ENCODE results near the gene RIPOR1. TPM values are rescaled to one million over a fixed set of nuclear protein-coding genes. Genes with fewer than 3 reads are reported as not detected.
"Not testable (repeated sequence)": the region's sequence is repeated elsewhere in the genome, so short reads cannot be mapped to it uniquely, and the experiment has no call there.

RIPOR1 gene
- total RNA-seq, 1 experiment from 2014 or later, result 3.6 TPM

DNA sequence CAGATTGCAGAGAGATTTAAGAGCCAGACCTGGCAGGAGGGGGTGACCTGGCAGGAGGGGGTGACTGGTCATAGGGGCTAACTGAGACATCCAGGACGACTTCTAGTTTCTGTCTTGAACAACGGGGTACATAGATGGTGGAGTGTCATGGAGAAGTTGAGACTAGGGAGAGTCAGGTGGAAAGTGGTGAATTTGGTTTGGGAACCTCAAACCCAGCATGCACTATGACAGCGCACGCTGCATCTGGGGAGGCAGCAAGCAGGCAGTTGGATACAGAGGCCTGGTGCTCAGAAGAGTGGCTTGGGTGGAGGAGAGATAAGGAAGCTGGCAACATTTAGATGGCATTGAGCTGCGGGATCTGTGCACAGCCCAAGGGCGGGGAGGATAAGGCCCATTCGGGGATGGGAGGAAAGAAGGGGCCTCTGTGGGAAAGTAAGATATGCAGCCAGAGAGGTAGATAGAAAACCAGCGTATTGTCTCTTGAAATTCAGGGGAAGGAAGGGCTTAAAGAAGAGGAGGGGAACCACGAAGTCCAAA lies 4.5 kb downstream of the RIPOR1 start:
- no peak for DNase-seq (ENCODE audit: low read depth, low spot score)
- in situ Hi-C loops (cut with HindIII; ENCODE audit: low pct_unique_long_range_greater_than_20kb, low sequenced_read_pairs), result no loop called here

DNA sequence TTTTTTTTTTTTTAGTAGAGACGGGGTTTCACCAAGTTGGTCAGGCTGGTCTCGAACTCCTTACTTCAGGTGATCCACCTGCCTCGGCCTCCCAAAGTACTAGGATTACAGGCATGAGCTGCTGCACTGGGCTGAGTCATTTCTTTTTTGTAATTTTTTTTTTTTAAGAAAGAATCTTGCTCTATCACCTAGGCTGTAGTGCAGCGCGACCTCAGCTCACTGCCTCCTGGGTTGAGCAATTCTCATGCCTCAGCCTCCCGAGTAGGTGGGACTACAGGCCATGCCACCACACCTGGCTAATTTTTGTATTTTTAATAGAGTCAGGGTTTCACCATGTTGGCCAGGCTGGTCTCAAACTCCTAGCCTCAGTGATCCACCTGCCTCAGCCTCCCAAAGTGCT lies 5.4 kb downstream of the RIPOR1 start:
- DNase-seq (ENCODE audit: low read depth, low spot score); in situ Hi-C loops (cut with HindIII; ENCODE audit: low pct_unique_long_range_greater_than_20kb, low sequenced_read_pairs): not testable (repeated sequence)

DNA sequence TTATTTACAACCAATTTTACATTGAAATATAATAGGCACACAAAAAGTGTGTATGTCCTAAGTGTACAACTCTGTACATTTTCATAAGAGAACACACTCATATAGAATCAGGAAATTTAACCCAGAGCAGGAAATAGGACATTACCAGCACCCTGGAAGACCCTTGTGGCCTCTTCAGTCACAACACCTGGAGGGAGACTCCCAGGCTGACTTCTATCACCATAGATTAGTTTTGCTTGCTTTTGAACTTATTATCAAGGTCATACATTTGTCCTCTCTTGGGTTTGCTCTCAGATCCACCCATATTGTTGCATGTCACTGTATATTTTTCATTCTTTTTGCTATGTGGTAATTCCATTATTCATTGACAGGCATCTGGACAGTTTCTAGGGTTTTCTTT lies 5.8 kb downstream of the RIPOR1 start:
- in situ Hi-C loops (cut with HindIII; ENCODE audit: low pct_unique_long_range_greater_than_20kb, low sequenced_read_pairs), result no loop called here
- no peak for DNase-seq (ENCODE audit: low read depth, low spot score)

DNA sequence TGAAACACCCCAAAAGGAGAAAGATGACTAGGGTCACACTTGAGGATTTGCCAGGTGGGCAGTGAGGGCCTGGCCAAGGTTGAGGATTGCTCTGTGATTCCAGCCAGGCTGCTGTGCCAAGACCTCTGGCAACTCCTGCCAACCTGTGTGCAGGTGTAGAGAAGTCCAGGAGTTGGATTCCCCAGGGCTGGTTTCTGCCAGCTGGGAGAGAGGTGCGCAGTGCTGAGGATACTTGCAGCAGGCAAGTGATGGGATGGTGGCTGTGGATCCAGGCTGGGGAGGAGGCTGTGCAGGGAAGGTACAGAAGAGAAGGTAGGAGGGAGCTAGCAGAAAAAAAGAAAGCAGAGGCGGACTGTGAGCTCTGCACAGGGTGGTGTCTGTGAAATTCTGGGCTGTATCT lies 6.6 kb downstream of the RIPOR1 start:
- DNase-seq (ENCODE audit: low read depth, low spot score), result no peak
- in situ Hi-C loops (cut with HindIII; ENCODE audit: low pct_unique_long_range_greater_than_20kb, low sequenced_read_pairs), result no loop called here

DNA sequence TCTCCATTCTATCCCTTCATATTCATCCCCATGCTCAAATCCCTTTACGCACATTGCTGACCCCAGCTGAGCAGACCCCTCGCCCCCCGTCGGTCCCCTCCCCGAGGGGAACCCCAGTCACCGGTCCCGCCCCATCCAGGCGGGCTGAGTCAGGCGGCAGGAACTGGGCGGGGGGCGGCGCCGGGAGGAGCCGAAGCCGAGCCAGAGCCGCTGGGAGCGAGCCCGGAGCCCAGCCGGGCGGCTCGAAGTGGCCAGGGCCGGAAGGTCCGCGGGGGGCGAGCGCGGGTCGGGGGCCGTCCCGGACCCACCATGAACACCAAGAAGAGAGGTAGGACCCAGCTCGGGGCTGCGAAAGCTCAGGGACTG lies 8.6 kb downstream of the RIPOR1 start:
- DNase-seq (ENCODE audit: low read depth, low spot score), result no peak
- in situ Hi-C loops (cut with HindIII; ENCODE audit: low pct_unique_long_range_greater_than_20kb, low sequenced_read_pairs), result no loop called here

DNA sequence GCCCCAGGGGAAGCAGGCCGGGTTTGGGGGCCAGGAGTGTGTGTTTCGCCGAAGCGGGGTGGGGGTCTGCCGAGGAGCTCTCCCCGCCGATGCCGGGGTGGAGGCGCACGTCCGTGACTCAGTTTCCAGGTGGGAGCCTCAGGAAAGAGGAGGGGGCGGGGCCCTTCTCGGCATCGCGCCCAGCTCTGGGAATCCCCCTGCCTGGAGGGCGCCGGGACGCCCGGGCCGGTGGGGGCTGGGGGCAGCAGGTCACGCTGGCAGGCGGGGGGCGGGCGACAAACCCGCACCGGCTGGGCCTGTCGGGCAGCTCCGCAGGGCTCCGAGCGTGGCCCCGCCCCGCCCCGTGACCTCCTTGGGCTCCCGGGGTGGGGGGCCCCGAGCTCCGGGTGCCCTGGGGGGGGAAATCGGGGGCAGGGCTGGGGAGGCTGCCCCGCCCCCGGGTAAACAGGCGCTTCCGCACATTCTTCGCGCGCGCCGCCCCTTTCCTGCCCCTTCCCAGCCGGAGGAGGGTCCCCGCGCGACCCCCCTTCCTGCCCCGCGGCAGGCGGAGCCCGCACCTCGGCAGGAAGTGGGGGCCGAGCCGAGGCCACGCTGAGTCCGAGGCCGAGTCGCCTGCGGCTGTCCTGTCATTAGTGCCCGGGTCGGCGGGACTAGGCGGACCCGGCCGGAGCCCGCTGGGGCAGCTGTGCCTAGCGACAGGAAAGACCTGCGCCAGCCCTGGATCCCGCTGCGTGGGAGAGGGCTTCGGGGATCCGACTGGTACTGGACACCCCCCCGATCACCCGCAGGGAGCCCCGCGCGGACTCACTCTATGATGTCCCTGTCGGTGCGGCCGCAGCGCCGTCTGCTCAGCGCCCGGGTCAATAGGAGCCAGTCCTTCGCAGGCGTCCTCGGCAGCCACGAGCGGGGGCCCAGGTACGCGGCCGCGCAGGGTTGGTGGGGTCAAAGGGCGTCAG lies 9.3 kb downstream of the RIPOR1 start:
- in situ Hi-C loops (cut with HindIII; ENCODE audit: low pct_unique_long_range_greater_than_20kb, low sequenced_read_pairs), result no loop called here

DNA sequence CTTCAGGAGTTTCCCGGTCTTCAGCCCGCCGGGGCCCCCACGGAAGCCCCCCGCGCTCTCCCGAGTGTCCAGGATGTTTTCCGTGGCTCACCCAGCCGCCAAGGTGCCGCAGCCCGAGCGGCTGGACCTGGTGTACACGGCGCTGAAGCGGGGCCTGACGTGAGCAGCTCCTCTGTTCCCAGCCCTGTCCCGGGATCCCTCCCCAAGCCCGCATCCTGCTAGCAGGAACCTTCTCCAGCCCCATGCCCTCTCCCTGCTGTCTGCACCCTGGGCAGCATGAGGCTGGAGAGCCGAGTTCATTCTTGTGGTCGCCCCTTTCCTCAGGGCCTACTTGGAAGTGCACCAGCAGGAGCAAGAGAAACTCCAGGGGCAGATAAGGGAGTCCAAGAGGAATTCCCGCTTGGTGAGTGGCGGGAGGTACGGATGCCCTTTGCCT lies 10.1 kb downstream of the RIPOR1 start:
- in situ Hi-C loops (cut with HindIII; ENCODE audit: low pct_unique_long_range_greater_than_20kb, low sequenced_read_pairs), result no loop called here

More for the DNA sequence above, 9.3 kb downstream of the RIPOR1 start:
- no peak for DNase-seq (ENCODE audit: low read depth, low spot score)

DNA sequence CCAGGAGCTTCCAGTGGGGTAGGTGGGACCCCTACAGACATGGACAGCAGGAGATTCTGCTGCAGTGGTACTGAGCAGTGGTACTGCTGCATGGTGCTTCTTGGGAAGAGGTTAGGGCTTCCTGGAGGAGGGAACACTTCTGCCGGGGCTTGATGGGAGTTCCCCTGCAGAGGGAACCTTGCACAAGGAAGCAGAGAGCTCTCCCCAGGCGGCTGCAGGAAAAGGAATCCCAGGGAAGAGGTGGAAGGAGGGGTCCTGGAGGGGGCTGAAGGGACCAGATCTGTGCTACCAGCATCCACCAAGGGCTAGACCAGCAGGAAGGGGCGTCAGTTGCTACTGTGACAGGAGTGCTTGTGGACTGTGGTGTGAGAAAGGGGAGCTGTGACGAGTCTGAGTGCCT lies 10.6 kb downstream of the RIPOR1 start:
- DNase-seq (ENCODE audit: low read depth, low spot score), result no peak
- in situ Hi-C loops (cut with HindIII; ENCODE audit: low pct_unique_long_range_greater_than_20kb, low sequenced_read_pairs), result no loop called here

More for the DNA sequence above, 10.1 kb downstream of the RIPOR1 start:
- DNase-seq (ENCODE audit: low read depth, low spot score), result no peak

DNA sequence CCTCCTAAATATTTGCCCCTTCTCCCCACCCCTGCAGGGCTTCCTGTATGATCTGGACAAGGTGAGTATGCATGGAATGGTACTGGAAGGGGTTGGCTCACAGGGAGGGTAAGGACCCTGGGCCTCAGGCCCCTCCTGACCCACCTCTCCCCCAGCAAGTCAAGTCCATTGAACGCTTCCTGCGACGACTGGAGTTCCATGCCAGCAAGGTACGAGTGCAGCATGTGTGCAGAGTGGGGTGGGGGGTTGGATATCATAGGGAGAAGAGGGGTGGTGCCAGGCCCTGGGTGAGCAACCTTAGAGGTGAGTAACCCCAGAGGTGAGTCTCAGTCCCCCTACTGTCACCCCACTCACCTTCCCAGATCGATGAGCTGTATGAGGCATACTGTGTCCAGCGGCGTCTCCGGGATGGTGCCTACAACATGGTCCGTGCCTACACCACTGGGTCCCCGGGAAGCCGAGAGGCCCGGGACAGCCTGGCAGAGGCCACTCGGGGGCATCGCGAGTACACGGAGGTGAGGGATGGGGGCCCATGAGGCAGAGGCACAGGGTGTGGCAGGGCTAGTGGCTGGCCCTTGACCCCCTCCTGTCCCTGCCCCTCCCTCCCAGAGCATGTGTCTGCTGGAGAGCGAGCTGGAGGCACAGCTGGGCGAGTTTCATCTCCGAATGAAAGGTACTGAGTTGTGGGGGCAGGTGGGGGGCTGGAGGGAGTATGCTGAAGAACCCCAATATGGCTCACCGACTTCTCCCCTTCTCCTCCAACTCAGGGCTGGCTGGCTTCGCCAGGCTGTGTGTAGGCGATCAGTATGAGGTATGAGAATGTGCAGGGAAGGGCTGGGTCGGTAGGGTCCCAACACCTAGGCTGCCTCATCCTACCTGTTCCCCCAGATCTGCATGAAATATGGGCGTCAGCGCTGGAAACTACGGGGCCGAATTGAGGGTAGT lies 11.3 kb downstream of the RIPOR1 start:
- in situ Hi-C loops (cut with HindIII; ENCODE audit: low pct_unique_long_range_greater_than_20kb, low sequenced_read_pairs), result no loop called here

DNA sequence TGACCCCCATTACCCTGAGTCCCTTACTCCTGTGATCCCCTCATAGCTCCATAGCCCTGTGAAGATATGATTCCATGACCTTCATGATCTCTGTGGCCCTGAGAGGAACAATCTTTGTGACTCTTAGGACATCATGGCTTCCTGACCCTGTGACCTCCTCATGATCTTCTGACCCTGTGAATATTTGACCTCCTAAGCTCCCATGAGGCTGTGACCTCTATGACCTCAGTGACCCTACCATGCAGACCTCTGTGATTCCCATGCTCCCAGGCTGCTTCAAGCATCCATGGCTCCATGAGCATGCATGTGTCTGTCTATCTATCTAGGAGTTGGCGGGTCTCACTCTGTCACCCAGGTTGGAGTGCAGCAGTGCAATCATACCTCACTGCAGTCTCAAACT lies 12.1 kb downstream of the RIPOR1 start:
- in situ Hi-C loops (cut with HindIII; ENCODE audit: low pct_unique_long_range_greater_than_20kb, low sequenced_read_pairs), result no loop called here
- DNase-seq (ENCODE audit: low read depth, low spot score), result no peak

More for the DNA sequence above, 11.3 kb downstream of the RIPOR1 start:
- DNase-seq (ENCODE audit: low read depth, low spot score), result no peak

DNA sequence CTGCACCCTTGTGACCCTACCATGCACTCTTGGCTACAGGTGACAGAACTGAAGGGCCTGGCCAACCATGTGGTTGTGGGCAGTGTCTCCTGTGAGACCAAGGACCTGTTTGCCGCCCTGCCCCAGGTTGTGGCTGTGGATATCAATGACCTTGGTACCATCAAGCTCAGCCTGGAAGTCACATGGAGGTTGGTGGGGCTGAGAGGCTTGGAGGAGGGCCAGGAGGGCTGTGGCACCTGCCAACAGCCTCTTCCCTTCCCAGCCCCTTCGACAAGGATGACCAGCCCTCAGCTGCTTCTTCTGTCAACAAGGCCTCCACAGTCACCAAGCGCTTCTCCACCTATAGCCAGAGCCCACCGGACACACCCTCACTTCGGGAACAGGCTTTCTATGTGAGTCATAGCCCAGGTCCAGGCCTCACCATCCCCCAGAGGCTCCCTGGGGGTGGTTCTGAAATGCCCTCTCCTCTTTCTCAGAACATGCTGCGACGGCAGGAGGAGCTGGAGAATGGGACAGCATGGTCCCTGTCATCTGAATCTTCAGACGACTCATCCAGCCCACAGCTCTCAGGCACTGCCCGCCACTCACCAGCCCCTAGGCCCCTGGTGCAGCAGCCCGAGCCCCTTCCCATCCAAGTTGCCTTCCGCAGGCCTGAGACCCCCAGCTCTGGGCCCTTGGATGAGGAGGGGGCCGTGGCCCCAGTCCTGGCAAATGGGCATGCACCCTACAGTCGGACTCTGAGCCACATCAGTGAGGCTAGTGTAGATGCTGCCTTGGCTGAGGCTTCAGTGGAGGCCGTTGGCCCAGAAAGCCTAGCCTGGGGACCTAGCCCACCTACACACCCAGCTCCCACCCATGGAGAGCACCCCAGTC lies 13.0 kb downstream of the RIPOR1 start:
- no peak for DNase-seq (ENCODE audit: low read depth, low spot score)
- in situ Hi-C loops (cut with HindIII; ENCODE audit: low pct_unique_long_range_greater_than_20kb, low sequenced_read_pairs), result no loop called here

DNA sequence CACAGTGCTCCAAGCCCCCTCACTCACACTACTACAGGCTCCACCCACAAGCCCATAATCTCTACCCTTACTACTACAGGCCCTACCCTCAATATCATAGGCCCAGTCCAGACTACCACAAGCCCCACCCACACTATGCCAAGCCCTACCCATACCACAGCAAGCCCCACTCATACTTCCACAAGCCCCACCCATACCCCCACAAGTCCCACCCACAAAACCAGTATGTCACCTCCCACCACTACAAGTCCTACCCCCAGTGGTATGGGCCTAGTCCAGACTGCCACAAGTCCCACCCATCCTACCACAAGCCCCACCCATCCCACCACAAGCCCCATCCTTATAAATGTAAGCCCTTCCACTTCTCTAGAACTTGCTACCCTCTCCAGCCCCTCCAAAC lies 13.8 kb downstream of the RIPOR1 start:
- peak; percentile 82 for DNase-seq (ENCODE audit: low read depth, low spot score)
- in situ Hi-C loops (cut with HindIII; ENCODE audit: low pct_unique_long_range_greater_than_20kb, low sequenced_read_pairs), result no loop called here

DNA sequence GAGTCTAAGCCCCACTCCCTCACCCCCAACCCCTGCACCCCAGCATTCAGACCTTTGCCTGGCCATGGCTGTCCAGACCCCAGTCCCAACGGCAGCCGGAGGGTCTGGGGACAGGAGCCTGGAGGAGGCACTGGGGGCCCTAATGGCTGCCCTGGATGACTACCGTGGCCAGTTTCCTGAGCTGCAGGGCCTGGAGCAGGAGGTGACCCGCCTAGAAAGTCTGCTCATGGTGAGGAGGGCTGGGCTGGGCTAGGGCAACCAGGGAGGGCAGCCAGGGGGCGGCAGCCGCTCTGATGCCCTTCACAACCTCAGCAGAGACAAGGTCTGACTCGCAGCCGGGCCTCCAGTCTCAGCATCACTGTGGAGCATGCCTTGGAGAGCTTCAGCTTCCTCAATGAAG lies 14.4 kb downstream of the RIPOR1 start:
- DNase-seq (ENCODE audit: low read depth, low spot score), result no peak
- in situ Hi-C loops (cut with HindIII; ENCODE audit: low pct_unique_long_range_greater_than_20kb, low sequenced_read_pairs), result no loop called here

DNA sequence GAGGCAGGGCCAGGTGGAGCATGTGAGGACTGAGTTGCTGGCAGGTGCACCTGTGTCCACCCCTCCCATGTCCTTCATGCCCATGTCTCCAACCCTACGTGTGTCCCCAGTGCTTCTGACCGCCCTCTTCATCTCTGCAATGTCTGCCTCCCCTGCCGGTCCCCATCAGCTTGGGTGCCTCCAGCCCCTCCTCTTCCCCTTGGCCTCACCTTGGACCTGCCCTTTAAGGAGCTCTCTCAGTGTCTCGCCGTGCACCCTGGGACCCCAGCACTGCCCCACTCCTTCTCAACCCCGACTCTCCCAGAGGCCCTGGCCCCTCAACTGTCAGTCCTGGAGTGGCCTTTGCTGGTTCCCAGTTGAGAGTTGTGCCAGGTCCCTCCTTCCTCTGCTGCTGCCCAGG lies 15.0 kb downstream of the RIPOR1 start:
- in situ Hi-C loops (cut with HindIII; ENCODE audit: low pct_unique_long_range_greater_than_20kb, low sequenced_read_pairs), result no loop called here
- no peak for DNase-seq (ENCODE audit: low read depth, low spot score)

DNA sequence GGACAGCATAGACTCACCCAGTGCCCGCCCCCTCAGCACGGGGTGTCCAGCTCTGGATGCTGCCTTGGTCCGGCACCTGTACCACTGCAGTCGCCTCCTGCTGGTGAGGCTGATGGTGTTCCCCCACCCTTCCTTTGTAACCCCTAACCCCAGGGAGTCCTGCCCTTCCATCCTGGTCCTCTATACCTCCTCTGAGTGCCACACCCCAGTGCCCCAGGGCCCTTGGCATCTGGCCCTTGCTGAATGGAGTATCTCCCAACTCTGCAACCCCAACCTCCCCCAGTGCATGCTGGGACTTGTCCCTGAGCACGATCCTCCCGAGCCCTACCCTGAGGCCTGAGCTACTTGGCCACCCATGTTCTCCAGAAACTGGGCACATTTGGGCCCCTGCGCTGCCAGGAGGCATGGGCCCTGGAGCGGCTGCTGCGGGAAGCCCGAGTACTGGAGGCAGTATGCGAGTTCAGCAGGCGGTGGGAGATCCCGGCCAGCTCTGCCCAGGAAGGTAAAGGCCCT lies 15.8 kb downstream of the RIPOR1 start:
- in situ Hi-C loops (cut with HindIII; ENCODE audit: low pct_unique_long_range_greater_than_20kb, low sequenced_read_pairs), result no loop called here

DNA sequence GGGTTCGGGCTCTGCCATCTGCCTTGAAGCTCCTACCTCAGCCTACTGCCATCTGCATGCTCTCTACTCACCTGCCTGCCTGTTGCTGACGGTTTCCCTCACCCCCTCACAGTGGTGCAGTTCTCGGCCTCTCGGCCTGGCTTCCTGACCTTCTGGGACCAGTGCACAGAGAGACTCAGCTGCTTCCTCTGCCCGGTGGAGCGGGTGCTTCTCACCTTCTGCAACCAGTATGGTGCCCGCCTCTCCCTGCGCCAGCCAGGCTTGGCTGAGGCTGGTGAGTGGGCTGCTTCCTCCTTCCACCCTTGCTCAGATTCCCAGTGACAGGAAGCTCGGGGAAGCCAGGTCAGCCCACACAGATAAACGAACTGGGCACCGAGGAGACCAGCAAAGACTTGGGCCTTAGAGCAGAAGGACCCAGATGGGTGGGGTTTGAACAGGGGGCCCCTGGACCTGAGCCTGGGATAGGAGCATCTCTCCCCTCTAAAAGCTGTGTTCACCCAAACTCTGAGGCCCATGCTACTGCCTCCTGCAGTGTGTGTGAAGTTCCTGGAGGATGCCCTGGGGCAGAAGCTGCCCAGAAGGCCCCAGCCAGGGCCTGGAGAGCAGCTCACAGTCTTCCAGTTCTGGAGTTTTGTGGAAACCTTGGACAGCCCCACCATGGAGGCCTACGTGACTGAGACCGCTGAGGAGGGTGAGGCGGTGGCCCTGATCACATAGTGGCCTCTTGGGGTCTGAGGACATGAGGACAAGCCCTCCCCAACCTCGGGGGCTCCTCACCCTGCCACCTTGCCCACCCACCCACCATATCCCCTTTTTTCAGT lies 16.4 kb downstream of the RIPOR1 start:
- DNase-seq (ENCODE audit: low read depth, low spot score), result no peak
- in situ Hi-C loops (cut with HindIII; ENCODE audit: low pct_unique_long_range_greater_than_20kb, low sequenced_read_pairs), result no loop called here

More for the DNA sequence above, 15.8 kb downstream of the RIPOR1 start:
- no peak for DNase-seq (ENCODE audit: low read depth, low spot score)

Measured in SK-MEL-5 (cell line).